GM21367 (cell line): Measurements from ENCODE around the gene FGD4.

Experiments used
- ATAC-seq: cut with Tn5 transposase; IDR thresholded peaks from one replicate; pipeline ENCODE4 v1.9.1; 2021; ENCODE audit not compliant: unreplicated experiment

FGD4 gene

DNA sequence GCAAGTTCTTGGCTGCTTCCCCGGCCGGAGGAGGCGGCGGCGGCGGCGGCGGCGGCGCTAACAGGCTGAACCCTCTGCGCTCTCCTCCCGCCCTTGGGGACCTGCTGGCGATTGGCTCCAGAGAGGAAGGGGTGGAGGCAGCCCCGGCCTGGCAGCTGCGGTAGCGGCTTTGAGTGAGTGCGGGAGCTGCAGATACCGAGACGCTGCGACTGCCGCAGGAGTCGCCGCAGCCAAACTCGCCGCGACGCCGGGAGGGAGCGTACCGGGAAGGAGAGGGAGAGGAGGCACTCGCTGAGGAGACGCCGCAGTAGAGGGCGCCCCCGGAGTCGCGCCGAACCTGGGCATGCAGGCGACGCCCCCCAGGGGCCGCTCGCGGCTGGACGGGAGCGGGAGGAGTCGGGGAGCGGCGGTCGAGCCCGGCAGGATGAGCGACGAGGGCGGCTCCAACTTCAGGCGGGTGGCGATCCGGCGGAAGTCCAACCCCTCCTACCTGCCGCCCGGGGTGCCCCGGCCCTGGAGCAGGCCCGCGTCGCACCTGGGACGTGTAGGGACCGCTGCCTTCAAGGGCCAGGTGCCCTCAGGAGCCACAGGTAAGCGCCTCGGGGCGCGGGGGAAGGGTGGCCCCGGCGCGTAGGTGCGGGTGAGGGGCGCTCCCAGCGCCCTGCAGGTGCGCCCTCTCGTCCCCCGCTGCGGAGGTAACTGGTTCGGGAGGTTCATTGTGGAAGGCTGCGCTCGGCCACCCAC lies at the start of gene FGD4:
Gene FGD4, plus strand, starts transcription at position 189 of the 744 bp plus-strand sequence.
- ATAC-seq: peak; percentile 92

DNA sequence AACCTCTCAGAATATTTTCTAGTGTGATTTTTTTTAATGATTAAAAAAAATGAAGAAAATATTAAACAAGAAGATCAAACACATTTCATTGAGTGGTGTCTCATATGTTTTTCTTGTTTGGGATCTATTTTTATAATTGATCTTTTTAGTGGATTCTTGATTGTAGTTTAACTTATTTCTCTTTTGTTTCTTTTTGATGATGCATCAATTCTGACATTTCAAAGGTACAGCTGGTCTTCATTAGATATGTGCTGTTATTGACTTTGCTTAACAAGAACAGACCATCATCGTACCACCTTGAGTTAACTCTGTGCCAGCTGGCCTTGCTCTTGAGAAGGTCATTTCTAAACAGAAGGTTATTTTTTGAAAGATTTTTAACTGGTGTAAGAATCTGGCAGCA lies 45.8 kb upstream of the FGD4 start:
- ATAC-seq: no peak

DNA sequence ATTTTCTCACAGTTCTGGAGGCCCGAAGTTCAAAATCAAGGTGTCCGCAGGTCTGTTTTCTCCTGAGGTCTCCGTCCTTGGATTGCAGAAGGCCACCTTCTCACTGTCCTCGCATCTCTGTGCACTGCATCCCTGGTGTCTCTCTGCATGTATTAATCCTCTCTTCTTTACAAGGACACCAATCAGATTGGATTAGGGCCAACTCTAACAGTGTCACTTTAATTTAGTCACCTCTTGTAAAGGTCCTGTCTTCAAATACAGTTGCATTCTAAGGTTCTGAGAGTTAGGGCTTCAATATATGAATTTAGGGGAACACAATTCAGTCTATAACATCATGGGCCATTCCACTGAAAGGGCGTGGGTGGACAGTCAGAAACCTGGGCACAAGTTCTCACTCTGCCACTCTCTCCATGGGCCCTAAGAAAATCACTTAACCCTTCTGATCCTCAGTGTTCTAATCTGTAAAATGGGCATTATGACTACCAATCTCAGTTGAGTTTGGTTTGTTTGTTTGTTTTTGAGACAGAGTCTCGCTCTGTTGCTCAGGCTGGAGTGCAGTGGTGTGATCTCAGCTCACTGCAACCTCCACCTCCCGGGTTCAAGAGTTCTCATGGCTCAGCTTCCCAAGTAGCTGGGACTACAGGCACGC lies 41.6 kb upstream of the FGD4 start:
- no peak for ATAC-seq

DNA sequence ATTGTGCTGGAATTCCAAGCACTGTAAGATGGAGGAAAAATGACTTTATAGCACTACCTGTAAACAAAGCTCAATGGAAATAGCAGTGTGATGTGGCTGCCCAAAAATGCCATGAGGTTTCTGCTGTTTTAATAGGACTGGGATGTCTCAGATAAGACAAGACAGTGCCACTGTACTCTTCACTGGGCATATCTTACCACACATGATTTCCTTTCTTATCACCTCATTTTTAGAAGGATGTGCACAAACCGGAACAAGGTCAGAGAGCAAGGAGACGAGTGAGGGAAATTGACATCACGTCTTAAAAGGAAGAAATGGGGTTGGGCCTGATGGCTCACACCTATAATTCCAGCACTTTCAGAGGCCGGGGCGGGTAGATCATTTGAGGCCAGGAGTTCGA lies 38.4 kb upstream of the FGD4 start:
- ATAC-seq: no peak

DNA sequence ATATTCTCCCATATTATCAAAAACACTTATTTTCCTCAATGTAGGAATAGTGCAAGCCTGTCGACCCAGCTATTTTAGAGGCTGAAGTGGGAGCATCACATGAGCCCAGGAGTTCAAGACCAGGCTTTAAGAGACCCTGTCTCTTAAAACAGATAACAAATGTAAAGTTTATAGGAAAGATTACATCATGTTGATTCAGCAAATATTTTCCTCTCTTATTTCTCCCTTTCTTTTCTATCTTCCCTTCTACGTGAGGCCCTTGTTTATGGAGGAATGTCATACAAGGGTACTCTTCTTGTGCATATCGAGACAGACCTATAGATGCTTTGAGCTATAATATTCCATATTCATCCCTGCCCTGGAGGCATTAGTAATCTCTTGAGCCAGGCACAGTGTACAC lies 36.5 kb upstream of the FGD4 start:
- ATAC-seq: no peak

DNA sequence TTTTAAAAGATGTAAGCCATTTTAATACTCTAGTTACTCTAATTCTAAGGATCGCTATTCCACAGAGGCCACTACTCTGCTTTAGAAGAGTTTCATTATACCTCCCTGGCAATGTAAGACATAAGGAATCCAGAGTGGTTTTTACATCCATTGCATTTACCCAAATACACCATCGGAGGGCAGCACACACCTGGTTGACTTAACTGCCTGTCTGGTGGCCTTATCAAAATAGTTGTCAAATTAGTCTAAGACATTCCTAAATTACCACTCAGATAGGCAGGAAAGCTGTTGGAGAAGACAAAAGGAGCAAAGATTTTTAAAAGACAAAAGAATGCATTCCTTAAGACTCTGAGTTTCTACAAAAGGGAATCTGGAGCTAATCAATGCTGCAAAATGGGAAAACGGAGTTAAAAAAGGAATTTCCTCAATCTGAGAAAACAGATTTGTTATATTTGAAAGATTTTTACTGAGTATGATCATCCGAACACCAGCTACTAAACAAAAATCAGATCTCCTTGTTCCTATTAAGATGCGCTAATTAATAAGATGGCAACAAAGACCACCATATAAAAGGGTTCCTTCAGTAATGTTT lies 33.8 kb upstream of the FGD4 start:
- no peak for ATAC-seq

DNA sequence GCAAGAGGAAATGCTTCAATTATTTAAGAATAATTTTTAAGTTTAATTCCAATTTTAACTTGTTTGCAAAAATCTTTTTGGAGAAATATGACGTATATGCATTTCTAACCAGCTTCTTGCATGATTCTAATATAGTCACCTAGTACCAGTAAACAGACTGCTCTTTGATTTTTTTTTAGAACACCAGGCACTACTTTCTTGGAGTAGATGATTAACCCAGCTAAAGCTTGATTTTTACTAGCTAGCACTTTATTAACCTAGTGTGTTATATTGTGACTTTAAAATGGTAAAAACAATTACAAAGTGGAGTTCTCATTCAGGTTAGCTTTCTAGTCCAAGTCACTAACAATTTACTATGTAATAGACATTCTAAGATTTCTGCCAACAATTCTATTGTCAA lies 32.6 kb upstream of the FGD4 start:
- no peak for ATAC-seq

DNA sequence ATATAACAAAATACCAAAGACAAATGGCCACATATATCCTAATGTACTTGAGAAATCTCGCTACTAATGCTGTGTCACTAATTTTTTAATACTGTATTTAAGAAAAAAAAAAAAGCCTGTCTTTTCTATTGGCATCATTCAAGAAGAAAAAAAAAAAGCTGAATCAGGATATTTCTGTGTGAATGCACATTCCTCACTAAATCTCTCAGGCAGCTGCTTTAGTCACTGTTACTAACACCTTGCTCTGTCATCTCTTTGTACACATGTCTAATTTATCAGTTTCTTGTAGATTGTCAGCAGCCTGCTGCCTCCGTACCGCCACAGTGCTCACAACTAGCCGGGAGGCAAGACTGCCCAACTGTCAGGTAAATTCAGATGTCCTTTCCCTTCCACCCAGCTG lies 32.0 kb upstream of the FGD4 start:
- ATAC-seq: no peak

DNA sequence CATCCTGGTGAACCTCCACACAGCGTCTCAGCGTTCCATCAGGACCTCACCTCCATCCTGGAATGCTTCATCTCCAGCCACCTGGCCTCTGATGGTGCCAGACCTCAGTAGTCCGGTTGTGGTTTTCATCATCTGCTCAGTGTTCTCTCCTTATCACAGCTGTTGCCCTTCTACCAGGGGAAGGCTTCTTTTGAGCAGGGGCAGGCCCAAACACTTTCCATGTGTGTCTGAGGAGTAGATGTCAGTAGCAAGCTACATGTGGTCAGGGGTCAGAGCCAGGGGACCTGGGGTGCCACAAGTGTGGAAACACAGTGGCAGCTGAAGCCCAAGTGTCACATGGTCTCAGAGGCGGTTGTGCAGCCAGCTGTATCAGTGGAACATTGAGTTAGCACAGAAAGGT lies 30.2 kb upstream of the FGD4 start:
- ATAC-seq: no peak

DNA sequence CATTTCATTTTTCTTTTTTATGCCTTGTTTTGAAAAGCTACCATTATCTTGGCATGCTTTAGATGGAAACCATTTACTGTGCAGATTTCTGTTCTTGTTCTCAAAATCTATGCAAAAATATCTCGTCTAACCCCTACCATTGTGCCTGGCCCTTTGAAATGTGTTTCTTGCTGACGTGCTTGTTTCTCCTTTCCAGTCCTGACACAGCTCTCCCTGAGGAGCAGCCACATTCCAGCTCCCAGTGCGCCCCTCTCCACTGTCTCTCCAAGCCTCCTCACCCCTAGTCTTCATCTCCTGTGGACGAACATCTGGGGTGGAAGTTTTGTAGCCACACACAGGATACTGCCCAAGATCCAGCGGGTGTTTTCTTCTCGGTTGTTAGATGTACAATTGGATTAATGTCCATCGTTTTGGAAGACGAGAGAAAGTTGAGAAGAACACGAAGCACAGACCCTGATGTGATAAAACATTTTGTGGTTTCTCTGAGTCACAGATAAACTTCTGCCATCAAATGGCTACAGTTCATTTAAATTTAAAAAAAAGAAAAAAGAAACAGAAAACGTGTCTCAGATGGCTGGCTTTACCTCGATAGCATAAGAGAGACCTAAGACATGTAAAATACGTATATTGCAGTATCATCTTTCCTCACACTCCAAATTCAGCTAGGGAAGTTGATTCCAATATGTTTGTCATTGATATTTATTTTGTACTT lies 21.9 kb upstream of the FGD4 start:
- no peak for ATAC-seq

DNA sequence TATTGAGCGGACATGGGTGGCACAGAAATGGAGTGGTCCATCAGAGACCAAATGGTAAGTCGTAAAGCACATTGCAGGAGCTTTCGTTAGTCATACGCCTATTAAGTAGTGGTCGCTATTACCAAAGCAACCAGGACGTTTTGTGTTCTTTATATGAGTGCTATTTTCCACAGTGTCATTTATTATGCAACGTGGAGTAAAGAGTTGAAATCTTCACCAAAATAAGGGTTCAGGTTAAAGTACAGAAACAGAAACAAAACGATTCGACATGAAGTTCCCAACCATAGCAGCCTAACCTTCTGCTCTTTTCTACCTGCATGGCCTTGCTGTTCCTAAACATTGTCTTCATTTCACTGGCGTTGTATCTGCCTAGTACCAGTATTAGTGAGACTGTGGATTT lies 20.1 kb upstream of the FGD4 start:
- ATAC-seq: no peak

DNA sequence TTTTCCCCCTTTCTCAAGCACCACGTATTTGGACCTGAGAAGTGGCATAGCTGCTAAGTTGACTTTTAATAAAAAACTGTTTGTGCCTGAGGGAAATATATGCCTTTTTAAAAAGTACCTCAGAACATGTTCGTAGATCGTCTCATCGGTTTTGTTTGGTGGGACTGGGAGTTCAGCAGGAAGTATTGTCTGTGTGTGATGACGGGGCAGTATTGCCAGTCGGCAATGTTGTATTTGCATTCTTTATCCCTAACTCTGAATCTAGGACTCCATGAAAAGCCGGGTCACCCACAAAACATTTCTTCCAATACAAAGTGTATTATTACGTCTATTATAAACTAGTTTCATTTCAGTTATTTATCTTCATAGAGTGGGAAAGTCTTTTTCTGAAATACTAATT lies 19.7 kb upstream of the FGD4 start:
- no peak for ATAC-seq

DNA sequence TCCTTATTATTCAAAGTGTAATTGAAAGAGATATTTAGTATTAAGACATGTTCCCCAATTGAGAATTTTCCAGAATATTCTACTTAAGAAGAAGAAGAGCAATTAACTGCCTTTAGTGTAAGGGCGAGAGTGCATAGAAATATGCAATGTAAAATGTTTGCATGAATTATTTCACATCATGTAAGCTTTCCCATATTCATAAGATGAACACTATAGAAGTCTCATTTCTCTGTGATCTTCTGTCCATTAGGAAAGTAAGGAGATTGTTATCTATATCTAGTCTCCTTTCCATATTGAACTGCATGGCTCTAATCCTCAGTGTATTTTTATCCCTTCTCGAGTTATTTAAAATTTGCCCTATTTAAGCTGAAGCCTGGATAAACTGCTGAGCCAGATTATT lies 17.1 kb upstream of the FGD4 start:
- ATAC-seq: no peak

DNA sequence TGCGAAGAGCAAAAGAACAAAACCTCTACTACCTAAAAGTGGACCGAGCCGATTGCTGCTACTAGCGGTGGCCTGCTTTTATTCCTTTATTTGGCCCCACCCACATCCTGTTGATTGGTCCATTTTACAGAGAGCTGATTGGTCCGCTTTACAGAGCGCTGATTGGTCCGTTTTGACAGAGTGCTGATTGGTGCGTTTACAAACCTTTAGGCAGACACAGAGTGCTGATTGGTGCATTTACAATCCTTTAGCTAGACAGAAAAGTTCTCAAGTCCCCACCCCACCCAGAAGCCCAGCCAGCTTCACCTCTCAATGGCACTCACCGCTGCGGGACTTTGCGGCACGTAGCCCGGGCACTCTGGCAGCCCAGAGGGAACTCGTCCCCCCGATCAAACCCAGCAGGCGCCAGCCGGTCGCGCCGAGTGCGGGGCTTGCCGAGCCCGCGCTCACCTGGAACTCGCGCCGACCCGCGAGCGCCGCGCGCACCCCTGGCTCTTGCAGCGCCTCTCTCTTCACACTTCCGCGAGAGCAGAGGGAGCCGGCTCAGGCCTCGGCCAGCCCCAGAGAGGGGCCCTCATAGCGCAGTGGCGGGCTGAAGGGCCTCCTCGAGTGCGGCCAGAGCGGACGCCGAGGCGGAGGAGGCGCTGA lies 8.7 kb upstream of the FGD4 start:
- no peak for ATAC-seq

DNA sequence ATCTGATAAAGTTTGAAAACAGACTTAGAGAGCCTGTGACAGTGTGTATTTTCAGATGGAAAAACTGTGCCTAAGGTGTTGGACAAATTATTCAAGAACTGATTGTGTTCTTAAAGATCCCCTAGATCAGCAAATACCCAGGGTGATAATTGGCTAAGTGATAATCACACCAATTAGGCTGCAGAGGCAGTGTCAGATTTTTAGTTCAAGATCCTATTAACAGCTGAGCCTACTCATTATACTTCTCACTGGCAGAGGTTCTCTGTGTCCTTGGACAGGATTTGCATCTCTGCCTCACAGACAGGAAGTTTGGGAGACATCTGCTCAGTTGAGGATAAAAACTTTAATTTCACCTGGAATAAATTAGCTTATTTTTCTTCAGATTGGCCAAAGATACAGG lies 4.3 kb upstream of the FGD4 start:
- no peak for ATAC-seq

DNA sequence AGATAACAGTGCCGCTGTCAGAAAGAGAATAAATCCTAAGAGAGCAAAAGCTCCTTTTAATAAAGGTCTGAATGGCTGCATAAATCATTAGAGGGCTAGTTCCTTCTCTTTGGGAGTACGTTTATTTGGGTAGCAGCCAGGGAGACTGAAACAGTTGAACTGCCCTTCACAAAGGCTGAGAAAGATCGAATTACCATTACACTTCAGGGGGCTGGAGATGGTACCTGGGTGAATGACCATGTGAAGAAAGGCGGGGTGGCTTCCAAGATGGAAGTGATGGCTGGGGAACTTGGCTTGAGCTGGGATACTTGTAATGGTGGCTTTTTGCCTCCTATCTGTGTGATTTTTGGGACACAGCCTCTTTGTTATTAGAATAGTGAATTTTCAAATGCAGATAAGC lies 1.7 kb upstream of the FGD4 start:
- ATAC-seq: no peak

DNA sequence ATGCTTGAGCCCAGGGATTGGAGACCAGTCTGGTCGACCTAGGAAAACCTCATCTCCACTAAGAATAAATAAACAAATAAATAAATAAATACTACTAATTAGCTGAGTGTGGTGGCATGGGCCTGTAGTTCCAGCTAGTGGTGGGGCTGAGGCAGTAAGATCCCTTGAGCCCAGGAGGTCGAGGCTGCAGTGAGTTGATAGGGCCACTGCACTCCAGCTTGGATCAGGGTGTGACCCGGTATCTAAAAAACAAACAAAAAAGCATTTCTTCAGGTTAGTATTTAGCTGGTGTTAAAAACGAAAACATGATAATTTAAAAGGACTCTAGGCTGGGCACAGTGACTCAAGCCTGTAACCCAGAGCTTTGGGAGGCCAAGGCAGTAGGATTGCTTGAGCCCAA lies 1.2 kb upstream of the FGD4 start:
- ATAC-seq: no peak

DNA sequence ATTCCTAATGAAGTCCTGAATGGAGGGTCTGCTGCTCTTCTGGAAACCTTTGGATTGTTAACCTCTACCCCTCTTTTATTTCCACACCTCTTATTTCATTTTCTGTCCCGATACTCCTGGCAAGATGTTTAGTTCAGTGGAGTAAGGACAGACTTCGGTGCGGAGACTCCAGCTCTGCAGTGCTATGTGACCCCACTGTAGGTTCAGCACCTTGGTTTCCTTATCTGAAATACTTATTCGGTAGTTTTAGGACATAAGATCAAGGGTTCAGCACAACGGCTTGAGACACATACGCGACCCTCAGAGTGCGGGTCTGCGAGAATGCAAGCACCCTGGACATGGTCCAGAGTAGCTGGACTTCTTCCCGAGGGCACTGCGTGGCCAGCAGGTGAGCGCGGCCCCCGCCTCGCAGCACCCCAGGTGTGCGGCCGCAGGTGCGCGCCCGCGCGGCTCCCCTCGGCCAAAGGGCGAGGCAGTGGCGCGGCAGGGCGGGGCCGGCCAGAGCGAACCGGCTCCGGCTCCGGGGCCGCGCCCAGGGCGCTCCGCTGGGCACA lies 465 bp upstream of the FGD4 start:
- ATAC-seq: no peak

DNA sequence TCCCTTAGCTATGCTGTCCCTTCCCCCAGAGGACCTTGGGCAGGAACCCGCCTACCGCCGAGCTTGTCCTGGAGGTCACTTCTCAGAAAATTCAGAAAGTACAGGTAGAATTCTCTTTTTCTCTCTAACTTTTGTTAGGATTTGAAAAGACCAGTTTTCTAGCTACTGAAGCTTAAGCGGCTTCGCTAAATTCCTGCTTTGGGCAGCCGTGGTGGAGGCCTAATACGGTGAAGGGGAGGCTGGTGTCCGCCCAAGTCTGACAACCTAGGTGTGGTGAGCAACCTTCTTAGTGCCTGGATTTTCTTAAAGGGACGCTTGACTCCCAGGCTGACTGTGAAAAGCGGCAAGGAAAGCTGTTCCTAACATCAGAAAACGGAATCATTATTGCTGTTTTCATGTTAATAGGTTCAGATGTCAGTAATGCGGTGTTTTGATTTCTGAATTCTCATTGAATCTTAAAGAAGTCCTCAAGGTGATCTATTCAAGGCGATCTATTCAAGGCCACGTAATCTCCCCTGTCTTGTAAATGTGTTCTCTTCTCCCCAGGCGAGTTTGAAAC lies 835 bp downstream of the FGD4 start:
- ATAC-seq: no peak

DNA sequence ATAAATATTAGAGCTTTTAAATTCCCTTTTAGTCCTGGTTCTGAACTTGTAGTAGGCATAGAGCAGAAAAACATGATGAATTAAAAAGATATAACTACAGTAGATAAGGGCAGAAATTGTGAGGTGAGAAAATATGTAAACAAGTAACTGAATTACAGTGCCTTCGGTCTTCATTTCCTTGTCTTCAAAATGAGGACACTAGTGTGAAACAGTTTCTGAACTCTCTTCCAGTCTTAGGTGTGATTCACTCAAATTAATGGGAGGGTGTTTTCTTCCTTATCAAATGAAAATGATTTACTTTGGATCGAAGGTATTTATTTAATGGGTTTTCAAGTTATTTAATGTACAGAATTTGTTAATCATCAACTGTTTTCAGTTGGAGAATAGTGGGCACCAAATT lies 1.5 kb downstream of the FGD4 start:
- ATAC-seq: no peak

DNA sequence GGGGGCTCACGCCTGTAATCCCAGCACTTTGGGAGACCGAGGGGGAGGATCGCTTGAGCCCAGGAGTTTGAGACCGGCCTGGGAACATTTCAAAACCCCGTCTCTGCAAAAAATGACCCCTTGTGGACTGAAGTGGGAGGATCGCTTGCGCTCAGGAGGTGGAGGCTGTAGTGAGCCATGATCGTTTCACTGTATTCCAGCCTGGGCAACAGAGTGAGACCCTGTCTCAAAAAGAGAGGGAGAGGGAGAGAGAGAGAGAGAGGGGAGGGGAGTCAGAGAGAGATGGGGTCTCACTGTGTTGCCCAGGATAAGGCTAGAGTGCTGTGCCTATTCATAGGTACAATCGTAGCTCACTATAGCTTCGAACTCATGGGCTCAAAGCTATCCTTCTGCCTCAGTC lies 2.8 kb downstream of the FGD4 start:
- no peak for ATAC-seq
